GM12878 (cell line): ENCODE results near the gene UQCRC1.

Source experiments
- BACH1 ChIP-seq: fragments of 450-650 bp; IDR thresholded peaks from 2 replicates; pipeline ENCODE4 v1.6.1; 2017; ENCODE audit warnings: mild to moderate bottlenecking, borderline replicate concordance
- CREB1 ChIP-seq: IDR thresholded peaks from 2 replicates; pipeline ENCODE4 v1.6.1; 2012; ENCODE audit warnings: low read depth, mild to moderate bottlenecking, inconsistent platforms
- JUNB ChIP-seq: IDR thresholded peaks from 2 replicates; pipeline ENCODE4 v1.6.1; 2016; ENCODE audit warnings: antibody characterized with exemption, mild to moderate bottlenecking
- POLR2A ChIP-seq: IDR thresholded peaks from 2 replicates; pipeline ENCODE4 v1.6.1; 2011; ENCODE audit warnings: low read depth, mild to moderate bottlenecking, low read length
- POLR2AphosphoS5 ChIP-seq: IDR thresholded peaks from 2 replicates; pipeline ENCODE4 v1.6.1; 2011; ENCODE audit warnings: mild to moderate bottlenecking, low read length, inconsistent platforms
- SIN3A ChIP-seq: IDR thresholded peaks from 2 replicates; pipeline ENCODE4 v1.6.1; 2012; ENCODE audit warnings: low read depth, low read length, improper control_type of control experiment
- SIX5 ChIP-seq: IDR thresholded peaks from 2 replicates; pipeline ENCODE4 v1.6.1; 2011; ENCODE audit warnings: mild to moderate bottlenecking, low read depth, low read length, moderate library complexity; ENCODE audit not compliant: severe bottlenecking
- ZBTB11 ChIP-seq: fragments of 450-650 bp; formaldehyde crosslinking; IDR thresholded peaks from 2 replicates; pipeline ENCODE4 v1.5.0; 2022; ENCODE audit warnings: mild to moderate bottlenecking, missing genetic modification characterization
- TF ChIP-seq, protein P1 (sequence below): IDR thresholded peaks from 2 replicates; pipeline ENCODE4 v1.6.1; 2011; ENCODE audit warnings: low read depth, low read length, improper control_type of control experiment, borderline replicate concordance

GRCh38 chr3:48630407-48630806, 21.0 kb upstream of the UQCRC1 start:
- no peak for TF ChIP-seq JUNB
- TF ChIP-seq, protein P1, sequence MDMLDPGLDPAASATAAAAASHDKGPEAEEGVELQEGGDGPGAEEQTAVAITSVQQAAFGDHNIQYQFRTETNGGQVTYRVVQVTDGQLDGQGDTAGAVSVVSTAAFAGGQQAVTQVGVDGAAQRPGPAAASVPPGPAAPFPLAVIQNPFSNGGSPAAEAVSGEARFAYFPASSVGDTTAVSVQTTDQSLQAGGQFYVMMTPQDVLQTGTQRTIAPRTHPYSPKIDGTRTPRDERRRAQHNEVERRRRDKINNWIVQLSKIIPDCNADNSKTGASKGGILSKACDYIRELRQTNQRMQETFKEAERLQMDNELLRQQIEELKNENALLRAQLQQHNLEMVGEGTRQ = no peak
- no peak for TF ChIP-seq CREB1
- TF ChIP-seq SIX5 = no peak
- TF ChIP-seq BACH1 = no peak
- no peak for TF ChIP-seq POLR2A
- TF ChIP-seq POLR2AphosphoS5 = no peak
- TF ChIP-seq ZBTB11 = no peak
- no peak for TF ChIP-seq SIN3A
